Activated naive CD8-positive, alpha-beta T cell treated with anti-CD3 and anti-CD28 coated beads, Interleukin-2, amount 50 U/mL, for 24 hours (primary cell): ENCODE data around the gene ZNF428.

Experiments
- ATAC-seq: fragments of 150-1000 bp; cut with Tn5 transposase; one replicate; pipeline ENCODE4 v1.10.0; 2021
- DNase-seq: peaks from one replicate; pipeline ENCODE4 v3.0.0; 2021
- H3K27ac Mint-ChIP-seq: one replicate; pipeline ENCODE4 v1.8.0; 2021; ENCODE audit warnings: mild to moderate bottlenecking, mixed read lengths
- H3K27me3 Mint-ChIP-seq: one replicate; pipeline ENCODE4 v1.8.0; 2021; ENCODE audit warnings: mixed read lengths
- H3K36me3 Mint-ChIP-seq: one replicate; pipeline ENCODE4 v1.8.0; 2021; ENCODE audit warnings: low read depth, mixed read lengths
- H3K4me1 Mint-ChIP-seq: one replicate; pipeline ENCODE4 v1.8.0; 2021; ENCODE audit warnings: mixed read lengths
- H3K4me3 Mint-ChIP-seq: one replicate; pipeline ENCODE4 v1.8.0; 2021; ENCODE audit warnings: mild to moderate bottlenecking, moderate library complexity, mixed read lengths
- H3K9me3 Mint-ChIP-seq: one replicate; pipeline ENCODE4 v1.8.0; 2021; ENCODE audit warnings: mixed read lengths

The ZNF428 gene

GRCh38 chr19:43578787-43579186 is 40.6 kb downstream of the ZNF428 start:
- H3K9me3 Mint-ChIP-seq, result no peaks in the 10 kb centered on the region
- peak overlapping the region; percentile 86 for H3K27ac Mint-ChIP-seq
- H3K36me3 Mint-ChIP-seq, result no peaks in the 10 kb centered on the region
- peak overlapping the region; percentile 82 for H3K4me3 Mint-ChIP-seq
- DNase-seq, result no peak
- peaks cover 2% of the 10 kb centered on the region for H3K27me3 Mint-ChIP-seq
- peaks cover 40% of the 10 kb centered on the region for H3K4me1 Mint-ChIP-seq
- no peak for ATAC-seq

GRCh38 chr19:43575955-43576878 is 43.2 kb downstream of the ZNF428 start:
- ATAC-seq, result no peak

GRCh38 chr19:43575156-43575950 is 44.1 kb downstream of the ZNF428 start, which contains the start of the genes PINLYP and XRCC1:
Gene PINLYP (plus strand): TSS chr19:43575801. CDS start chr19:43577192, 1,391 bp downstream.
Gene XRCC1 (minus strand): TSS chr19:43575527. CDS start chr19:43575458, 69 bp downstream.
- Mint-ChIP-seq H3K4me3 (peak within 1 kb of the TSS; percentile 96), H3K36me3 (no peaks in the 10 kb centered on the region), H3K4me1 (peaks cover 49% of the 10 kb centered on the region), H3K27ac (peak within 1 kb of the TSS; percentile 91), H3K9me3 (no peaks in the 10 kb centered on the region), H3K27me3 (peaks cover 2% of the 10 kb centered on the region)
- DNase-seq, result peak; percentile 97
- peak; percentile 98 for ATAC-seq

More at GRCh38 chr19:43575955-43576878, 43.2 kb downstream of the ZNF428 start:
- peaks cover 43% of the 10 kb centered on the region for H3K4me1 Mint-ChIP-seq
- H3K9me3 Mint-ChIP-seq, result no peaks in the 10 kb centered on the region
- H3K36me3 Mint-ChIP-seq, result no peaks in the 10 kb centered on the region
- H3K27me3 Mint-ChIP-seq, result peaks cover 2% of the 10 kb centered on the region
- DNase-seq, result no peak
- peak overlapping the region; percentile 91 for H3K27ac Mint-ChIP-seq
- H3K4me3 Mint-ChIP-seq, result peak overlapping the region; percentile 96

- Mint-ChIP-seq H3K36me3 (peaks cover 2% of the 10 kb centered on the region), H3K27ac (peak overlapping the region; percentile 91), H3K27me3 (peaks cover 2% of the 10 kb centered on the region), H3K4me1 (peaks cover 49% of the 10 kb centered on the region), H3K9me3 (no peaks in the 10 kb centered on the region), H3K4me3 (peak overlapping the region; percentile 96)
- ATAC-seq, result no peak
- DNase-seq, result no peak
Observed at GRCh38 chr19:43574424-43575155, 44.8 kb downstream of the ZNF428 start.

GRCh38 chr19:43572171-43572588 is 47.2 kb downstream of the ZNF428 start:
- no peaks in the 10 kb centered on the region for H3K27me3 Mint-ChIP-seq
- peaks cover 38% of the 10 kb centered on the region for H3K4me1 Mint-ChIP-seq
- H3K36me3 Mint-ChIP-seq, result peaks cover 2% of the 10 kb centered on the region
- no peak overlapping the region for H3K4me3 Mint-ChIP-seq
- H3K27ac Mint-ChIP-seq, result no peak overlapping the region
- ATAC-seq (no peak), DNase-seq (no peak)
- H3K9me3 Mint-ChIP-seq, result no peaks in the 10 kb centered on the region

- H3K27me3 Mint-ChIP-seq, result no peaks in the 10 kb centered on the region
- DNase-seq (no peak), ATAC-seq (no peak)
- peaks cover 33% of the 10 kb centered on the region for H3K4me1 Mint-ChIP-seq
- peaks cover 2% of the 10 kb centered on the region for H3K36me3 Mint-ChIP-seq
- no peaks in the 10 kb centered on the region for H3K9me3 Mint-ChIP-seq
- H3K4me3 Mint-ChIP-seq, result no peak overlapping the region
- no peak overlapping the region for H3K27ac Mint-ChIP-seq
Observed at GRCh38 chr19:43570174-43570791, 49.1 kb downstream of the ZNF428 start.

- no peak for DNase-seq
- Mint-ChIP-seq H3K9me3 (no peaks in the 10 kb centered on the region), H3K4me1 (peaks cover 34% of the 10 kb centered on the region), H3K36me3 (peaks cover 5% of the 10 kb centered on the region), H3K27me3 (no peaks in the 10 kb centered on the region), H3K27ac (peak overlapping the region; percentile 18), H3K4me3 (no peak overlapping the region)
- no peak for ATAC-seq
Observed at GRCh38 chr19:43569657-43570056, 49.8 kb downstream of the ZNF428 start.

- Mint-ChIP-seq H3K27me3 (no peaks in the 10 kb centered on the region), H3K9me3 (peaks cover 2% of the 10 kb centered on the region), H3K4me3 (no peak overlapping the region), H3K4me1 (peaks cover 56% of the 10 kb centered on the region), H3K27ac (peak overlapping the region; percentile 79), H3K36me3 (peaks cover 28% of the 10 kb centered on the region)
- DNase-seq (no peak), ATAC-seq (no peak)
Observed at GRCh38 chr19:43564800-43565199, 54.6 kb downstream of the ZNF428 start.

- ATAC-seq, result no peak
- Mint-ChIP-seq H3K9me3 (peaks cover 2% of the 10 kb centered on the region), H3K27ac (peak overlapping the region; percentile 79), H3K36me3 (peaks cover 30% of the 10 kb centered on the region), H3K27me3 (no peaks in the 10 kb centered on the region), H3K4me1 (peaks cover 55% of the 10 kb centered on the region), H3K4me3 (no peak overlapping the region)
- no peak for DNase-seq
Observed at GRCh38 chr19:43563816-43564457, 55.5 kb downstream of the ZNF428 start.

- DNase-seq (peak; percentile 71), ATAC-seq (peak; percentile 95)
- Mint-ChIP-seq H3K4me1 (peaks cover 55% of the 10 kb centered on the region), H3K27ac (peak overlapping the region; percentile 96), H3K4me3 (peak overlapping the region; percentile 69), H3K36me3 (peaks cover 30% of the 10 kb centered on the region), H3K9me3 (peaks cover 2% of the 10 kb centered on the region), H3K27me3 (no peaks in the 10 kb centered on the region)
Observed at GRCh38 chr19:43562698-43563241, 56.7 kb downstream of the ZNF428 start.

GRCh38 chr19:43562226-43562697 is 57.2 kb downstream of the ZNF428 start:
- no peak for DNase-seq
- ATAC-seq, result no peak
- peak overlapping the region; percentile 96 for H3K27ac Mint-ChIP-seq
- peaks cover 58% of the 10 kb centered on the region for H3K4me1 Mint-ChIP-seq
- H3K36me3 Mint-ChIP-seq, result peaks cover 33% of the 10 kb centered on the region
- no peaks in the 10 kb centered on the region for H3K27me3 Mint-ChIP-seq
- peaks cover 2% of the 10 kb centered on the region for H3K9me3 Mint-ChIP-seq
- peak overlapping the region; percentile 69 for H3K4me3 Mint-ChIP-seq

GRCh38 chr19:43561139-43561970 is 58.1 kb downstream of the ZNF428 start:
- DNase-seq (no peak), ATAC-seq (no peak)
- H3K9me3 Mint-ChIP-seq, result peaks cover 2% of the 10 kb centered on the region
- H3K27me3 Mint-ChIP-seq, result no peaks in the 10 kb centered on the region
- H3K4me1 Mint-ChIP-seq, result peaks cover 56% of the 10 kb centered on the region
- peaks cover 34% of the 10 kb centered on the region for H3K36me3 Mint-ChIP-seq
- no peak overlapping the region for H3K4me3 Mint-ChIP-seq
- H3K27ac Mint-ChIP-seq, result peak overlapping the region; percentile 96
